ENCODE data around the gene ROCK2. TPM values are rescaled to one million over a fixed set of nuclear protein-coding genes. Genes with fewer than 3 reads are reported as not detected.

Gene ROCK2
- total and polyA plus RNA-seq, 10 donors, result 4.0 to 89.6 (median 65.8) TPM

- H3K27me3 ChIP-seq (replicated peaks in 1 of 7), result no peaks in the 10 kb centered on the region
- TF ChIP-seq CTCF (IDR thresholded peaks at IDR 0.05 in 8 of 11, conservative IDR thresholded peaks at IDR 0.05 in 3 of 11) (no peak), POLR2A (IDR thresholded peaks at IDR 0.05) (no peak), POLR2AphosphoS5 (IDR thresholded peaks at IDR 0.05) (no peak)
- DNase-seq, result peak; percentile 74
- peaks cover 11 to 31% (median 28%) of the 10 kb centered on the region in 6 donors for H3K4me1 ChIP-seq
- WGBS, 5 donors, result 87 to 95% (median 90%) methylated on average over 4 to 6 of the region's 6 CpGs
- no peaks in the 10 kb centered on the region for H3K9me3 ChIP-seq
- no peak overlapping the region for H3K27ac ChIP-seq
- H3K4me3 ChIP-seq, result no peak overlapping the region
- intact Hi-C loops (cut with DNase I; ENCODE audit: low total_unique reads), result no loop called here
- H3K36me3 ChIP-seq, result no peaks in the 10 kb centered on the region
These were observed 191.8 kb downstream of the ROCK2 start for GRCh38 chr2:11152591-11152990.

- no peak for TF ChIP-seq POLR2A (IDR thresholded peaks at IDR 0.05)
- TF ChIP-seq CTCF (IDR thresholded peaks at IDR 0.05 in 8 of 11, conservative IDR thresholded peaks at IDR 0.05 in 3 of 11), result no peak
- TF ChIP-seq POLR2AphosphoS5 (IDR thresholded peaks at IDR 0.05), result no peak
- Histone ChIP-seq H3K4me1 (peaks cover 0 to 17% (median 5%) of the 10 kb centered on the region in 6 donors), H3K9me3 (peaks cover 0 to 5% (median 0%) of the 10 kb centered on the region in 8 donors), H3K36me3 (no peaks in the 10 kb centered on the region), H3K27ac (no peak overlapping the region), H3K27me3 (replicated peaks in 1 of 7) (no peaks in the 10 kb centered on the region), H3K4me3 (no peak overlapping the region)
- DNase-seq, result no peak
- intact Hi-C loops (cut with DNase I; ENCODE audit: low total_unique reads), result no loop called here
- WGBS, 5 donors, result 28 to 40% (median 30%) methylated on average over 3 of the region's 3 CpGs
These were observed 197.2 kb downstream of the ROCK2 start for GRCh38 chr2:11147263-11147662.

- H3K27me3 ChIP-seq (replicated peaks in 1 of 7), result peaks cover 0 to 4% (median 0%) of the 10 kb centered on the region in 7 donors
- no peak for DNase-seq
- H3K4me3 ChIP-seq, result no peak overlapping the region
- no peak for TF ChIP-seq CTCF (IDR thresholded peaks at IDR 0.05 in 8 of 11, conservative IDR thresholded peaks at IDR 0.05 in 3 of 11)
- TF ChIP-seq POLR2AphosphoS5 (IDR thresholded peaks at IDR 0.05), result no peak
- no peak for TF ChIP-seq POLR2A (IDR thresholded peaks at IDR 0.05)
- H3K27ac ChIP-seq, result peak overlapping the region in 2 of 8 donors; percentile 18 to 23
- H3K9me3 ChIP-seq, result peaks cover 0 to 5% (median 0%) of the 10 kb centered on the region in 8 donors
- H3K36me3 ChIP-seq, result no peaks in the 10 kb centered on the region
- H3K4me1 ChIP-seq, result peaks cover 0 to 17% (median 5%) of the 10 kb centered on the region in 6 donors
- intact Hi-C loops (cut with DNase I; ENCODE audit: low total_unique reads), result no loop called here
- WGBS, 5 donors, result 89 to 98% (median 94%) methylated on average over 3 of the region's 3 CpGs
These were observed 198.4 kb downstream of the ROCK2 start for GRCh38 chr2:11146076-11146475.

- Histone ChIP-seq H3K4me1 (peaks cover 0 to 17% (median 5%) of the 10 kb centered on the region in 6 donors), H3K27me3 (replicated peaks in 1 of 7) (peaks cover 0 to 4% (median 0%) of the 10 kb centered on the region in 7 donors), H3K36me3 (no peaks in the 10 kb centered on the region), H3K27ac (no peak overlapping the region), H3K4me3 (no peak overlapping the region), H3K9me3 (peaks cover 0 to 5% (median 0%) of the 10 kb centered on the region in 8 donors)
- intact Hi-C loops (cut with DNase I; ENCODE audit: low total_unique reads), result no loop called here
- TF ChIP-seq POLR2AphosphoS5 (IDR thresholded peaks at IDR 0.05) (no peak), POLR2A (IDR thresholded peaks at IDR 0.05) (no peak), CTCF (IDR thresholded peaks at IDR 0.05 in 8 of 11, conservative IDR thresholded peaks at IDR 0.05 in 3 of 11) (no peak)
- WGBS, 5 donors, result 32 to 41% (median 35%) methylated on average over 1 of the region's 1 CpG
- DNase-seq, result no peak
These were observed 199.1 kb downstream of the ROCK2 start for GRCh38 chr2:11145350-11145749.
